ENCODE data around the gene PKIB.

Gene PKIB

DNA sequence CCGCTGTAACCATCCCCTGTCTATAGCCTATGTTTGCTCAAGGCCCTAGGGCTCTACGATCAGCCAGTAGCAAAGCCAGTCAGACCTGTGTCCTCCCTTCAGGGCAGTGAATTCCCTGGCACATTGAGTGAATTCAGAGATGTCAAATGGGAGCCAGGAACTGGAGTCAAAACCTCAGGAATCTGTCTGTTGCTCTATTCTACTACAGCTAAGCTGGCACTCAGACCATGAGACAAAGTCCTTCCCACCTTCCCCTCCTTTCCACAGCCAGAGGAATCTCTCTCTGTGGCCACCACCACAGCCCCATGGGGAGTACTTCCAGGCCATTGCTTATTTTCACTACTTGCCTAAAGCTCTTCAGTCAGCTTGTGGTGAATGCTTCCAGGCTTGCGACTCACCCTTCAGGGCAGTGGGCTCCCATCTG is 82.0 kb downstream of the PKIB start:
- TF ChIP-seq CEBPB (IDR thresholded peaks at IDR 0.05) (no peak), YY1 (IDR thresholded peaks at IDR 0.05; ENCODE audit: low read depth) (no peak), TAF1 (IDR thresholded peaks at IDR 0.05; ENCODE audit: low read depth) (no peak), TEAD4 (IDR thresholded peaks at IDR 0.05) (no peak)
- TF ChIP-seq, protein P1, sequence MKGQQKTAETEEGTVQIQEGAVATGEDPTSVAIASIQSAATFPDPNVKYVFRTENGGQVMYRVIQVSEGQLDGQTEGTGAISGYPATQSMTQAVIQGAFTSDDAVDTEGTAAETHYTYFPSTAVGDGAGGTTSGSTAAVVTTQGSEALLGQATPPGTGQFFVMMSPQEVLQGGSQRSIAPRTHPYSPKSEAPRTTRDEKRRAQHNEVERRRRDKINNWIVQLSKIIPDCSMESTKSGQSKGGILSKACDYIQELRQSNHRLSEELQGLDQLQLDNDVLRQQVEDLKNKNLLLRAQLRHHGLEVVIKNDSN (IDR thresholded peaks at IDR 0.05): no peak

DNA sequence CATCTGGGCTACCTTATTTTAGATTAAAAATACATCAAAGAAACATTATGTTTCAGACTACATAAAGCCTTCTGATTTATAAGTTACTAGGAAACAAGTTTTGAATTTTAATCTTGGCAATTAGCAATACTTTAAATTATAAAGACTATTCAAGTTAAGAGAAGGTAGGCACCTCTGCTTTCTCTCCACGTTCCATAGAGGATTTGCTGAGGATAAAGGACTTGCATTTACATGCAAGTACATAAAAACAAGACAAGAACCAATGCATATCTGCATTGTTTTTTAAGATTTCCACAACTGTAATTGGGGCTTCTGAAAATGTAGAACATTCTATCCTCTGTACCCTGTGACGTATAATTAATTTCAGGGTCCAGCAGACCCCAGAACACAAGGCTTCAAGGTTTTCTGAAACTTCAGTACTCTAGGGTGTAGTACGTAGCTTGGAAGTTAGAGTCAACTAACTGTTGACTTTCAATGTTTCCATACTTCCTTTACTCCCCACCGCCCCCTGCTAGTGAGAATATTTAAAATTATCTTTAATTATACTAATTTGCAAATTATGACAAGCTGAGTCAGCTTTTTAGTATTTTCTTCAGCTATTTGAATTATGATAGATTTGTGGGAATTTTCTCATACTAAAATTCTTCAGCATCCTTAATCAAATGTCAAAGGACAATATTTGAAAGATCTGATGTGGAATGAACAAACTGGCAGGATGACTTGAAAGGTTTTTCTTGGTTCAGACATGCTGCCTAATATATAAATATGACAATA is 82.8 kb downstream of the PKIB start:
- TF ChIP-seq, protein P2, sequence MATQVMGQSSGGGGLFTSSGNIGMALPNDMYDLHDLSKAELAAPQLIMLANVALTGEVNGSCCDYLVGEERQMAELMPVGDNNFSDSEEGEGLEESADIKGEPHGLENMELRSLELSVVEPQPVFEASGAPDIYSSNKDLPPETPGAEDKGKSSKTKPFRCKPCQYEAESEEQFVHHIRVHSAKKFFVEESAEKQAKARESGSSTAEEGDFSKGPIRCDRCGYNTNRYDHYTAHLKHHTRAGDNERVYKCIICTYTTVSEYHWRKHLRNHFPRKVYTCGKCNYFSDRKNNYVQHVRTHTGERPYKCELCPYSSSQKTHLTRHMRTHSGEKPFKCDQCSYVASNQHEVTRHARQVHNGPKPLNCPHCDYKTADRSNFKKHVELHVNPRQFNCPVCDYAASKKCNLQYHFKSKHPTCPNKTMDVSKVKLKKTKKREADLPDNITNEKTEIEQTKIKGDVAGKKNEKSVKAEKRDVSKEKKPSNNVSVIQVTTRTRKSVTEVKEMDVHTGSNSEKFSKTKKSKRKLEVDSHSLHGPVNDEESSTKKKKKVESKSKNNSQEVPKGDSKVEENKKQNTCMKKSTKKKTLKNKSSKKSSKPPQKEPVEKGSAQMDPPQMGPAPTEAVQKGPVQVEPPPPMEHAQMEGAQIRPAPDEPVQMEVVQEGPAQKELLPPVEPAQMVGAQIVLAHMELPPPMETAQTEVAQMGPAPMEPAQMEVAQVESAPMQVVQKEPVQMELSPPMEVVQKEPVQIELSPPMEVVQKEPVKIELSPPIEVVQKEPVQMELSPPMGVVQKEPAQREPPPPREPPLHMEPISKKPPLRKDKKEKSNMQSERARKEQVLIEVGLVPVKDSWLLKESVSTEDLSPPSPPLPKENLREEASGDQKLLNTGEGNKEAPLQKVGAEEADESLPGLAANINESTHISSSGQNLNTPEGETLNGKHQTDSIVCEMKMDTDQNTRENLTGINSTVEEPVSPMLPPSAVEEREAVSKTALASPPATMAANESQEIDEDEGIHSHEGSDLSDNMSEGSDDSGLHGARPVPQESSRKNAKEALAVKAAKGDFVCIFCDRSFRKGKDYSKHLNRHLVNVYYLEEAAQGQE (IDR thresholded peaks at IDR 0.05; ENCODE audit: low read depth): no peak
- TF ChIP-seq FOXM1 (IDR thresholded peaks at IDR 0.05; ENCODE audit: borderline replicate concordance, low read depth): no peak
- TF ChIP-seq, protein P1 (IDR thresholded peaks at IDR 0.05): no peak
- no peak for TF ChIP-seq TAF1 (IDR thresholded peaks at IDR 0.05; ENCODE audit: low read depth)
- TF ChIP-seq TCF12 (IDR thresholded peaks at IDR 0.05; ENCODE audit: low read depth): no peak
- no peak for TF ChIP-seq EGR1 (IDR thresholded peaks at IDR 0.05)
- no peak for TF ChIP-seq RAD21 (IDR thresholded peaks at IDR 0.05; ENCODE audit: low read depth)
- no peak for TF ChIP-seq NFIC (IDR thresholded peaks at IDR 0.05)
- TF ChIP-seq EP300 (IDR thresholded peaks at IDR 0.05; ENCODE audit: borderline replicate concordance): no peak

DNA sequence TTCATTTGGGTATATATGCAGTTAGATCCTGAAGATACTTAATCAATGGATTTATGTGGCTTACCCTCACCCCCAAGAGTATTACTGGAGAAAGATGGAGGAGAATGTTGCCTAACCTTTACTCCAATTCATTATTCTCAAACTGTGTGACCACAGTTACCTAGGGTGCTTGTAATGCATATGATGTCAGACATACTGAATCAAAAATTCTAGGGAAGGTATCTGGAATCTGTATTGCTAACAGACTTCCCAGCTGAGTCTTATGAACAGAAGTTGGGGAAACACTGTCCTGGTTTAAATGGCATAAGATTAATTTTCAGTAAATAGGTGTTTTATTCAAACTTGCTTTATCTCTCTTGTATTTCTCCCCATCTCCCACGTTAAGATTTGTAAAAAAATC is 83.9 kb downstream of the PKIB start:
- TF ChIP-seq, protein P2 (IDR thresholded peaks at IDR 0.05; ENCODE audit: low read depth): no peak
- TF ChIP-seq NFIC (IDR thresholded peaks at IDR 0.05) (no peak), TCF12 (IDR thresholded peaks at IDR 0.05; ENCODE audit: low read depth) (no peak), CREB1 (IDR thresholded peaks at IDR 0.05; ENCODE audit: low read depth) (no peak), EP300 (IDR thresholded peaks at IDR 0.05; ENCODE audit: borderline replicate concordance) (no peak), TEAD4 (IDR thresholded peaks at IDR 0.05) (no peak)
- TF ChIP-seq, protein P3, sequence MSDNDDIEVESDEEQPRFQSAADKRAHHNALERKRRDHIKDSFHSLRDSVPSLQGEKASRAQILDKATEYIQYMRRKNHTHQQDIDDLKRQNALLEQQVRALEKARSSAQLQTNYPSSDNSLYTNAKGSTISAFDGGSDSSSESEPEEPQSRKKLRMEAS (IDR thresholded peaks at IDR 0.05): no peak

DNA sequence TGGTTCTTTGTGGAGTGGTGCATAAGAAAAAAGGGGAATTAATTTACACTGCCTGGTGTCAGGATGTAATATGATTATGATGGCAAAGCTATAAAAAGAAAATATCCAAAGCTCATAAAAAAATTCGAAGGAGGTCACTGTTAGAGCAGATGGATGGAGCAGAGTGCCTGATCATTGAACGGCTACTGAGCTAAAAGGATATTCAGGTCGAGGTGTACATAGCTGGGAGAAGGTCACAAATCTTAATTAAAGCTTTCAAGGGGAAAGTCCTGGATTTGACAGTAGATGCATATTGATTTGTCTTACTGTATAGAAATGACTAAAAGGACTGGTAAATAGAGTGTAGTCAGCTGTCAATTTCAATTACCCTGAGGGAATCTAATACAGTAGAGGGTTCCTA is 84.4 kb downstream of the PKIB start:
- TF ChIP-seq YY1 (IDR thresholded peaks at IDR 0.05; ENCODE audit: low read depth): no peak
- no peak for TF ChIP-seq TAF1 (IDR thresholded peaks at IDR 0.05; ENCODE audit: low read depth)
- TF ChIP-seq NFIC (IDR thresholded peaks at IDR 0.05): no peak
- no peak for TF ChIP-seq TEAD4 (IDR thresholded peaks at IDR 0.05)
- TF ChIP-seq EP300 (IDR thresholded peaks at IDR 0.05; ENCODE audit: borderline replicate concordance): no peak
- TF ChIP-seq FOXM1 (IDR thresholded peaks at IDR 0.05; ENCODE audit: borderline replicate concordance, low read depth): no peak
- TF ChIP-seq ZBTB7A (IDR thresholded peaks at IDR 0.05; ENCODE audit: low read depth): no peak
- TF ChIP-seq RAD21 (IDR thresholded peaks at IDR 0.05; ENCODE audit: low read depth): no peak
- no peak for TF ChIP-seq CREB1 (IDR thresholded peaks at IDR 0.05; ENCODE audit: low read depth)

DNA sequence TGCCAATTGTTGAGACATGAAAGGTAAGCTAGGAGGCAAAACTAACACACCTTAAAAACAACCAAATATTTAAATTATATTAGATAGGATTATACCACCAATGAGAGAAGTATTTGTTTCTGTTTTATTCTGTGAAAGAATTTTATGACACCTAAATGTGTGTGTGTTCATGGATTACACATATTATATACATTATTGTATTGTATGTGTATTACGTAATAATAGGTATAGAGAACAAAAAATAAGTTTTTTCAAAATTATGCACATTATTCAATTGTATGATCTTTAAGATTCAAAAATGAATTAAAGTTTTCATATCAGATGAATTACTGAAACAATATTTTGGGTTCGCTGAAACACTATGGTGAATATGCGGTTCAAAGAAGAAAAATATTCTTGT is 85.0 kb downstream of the PKIB start:
- TF ChIP-seq RAD21 (IDR thresholded peaks at IDR 0.05; ENCODE audit: low read depth) (no peak), TEAD4 (IDR thresholded peaks at IDR 0.05) (no peak), CEBPB (IDR thresholded peaks at IDR 0.05) (no peak), EGR1 (IDR thresholded peaks at IDR 0.05) (no peak), YY1 (IDR thresholded peaks at IDR 0.05; ENCODE audit: low read depth) (no peak), CREB1 (IDR thresholded peaks at IDR 0.05; ENCODE audit: low read depth) (no peak), NFIC (IDR thresholded peaks at IDR 0.05) (no peak), EP300 (IDR thresholded peaks at IDR 0.05; ENCODE audit: borderline replicate concordance) (no peak), TCF12 (IDR thresholded peaks at IDR 0.05; ENCODE audit: low read depth) (no peak), TAF1 (IDR thresholded peaks at IDR 0.05; ENCODE audit: low read depth) (no peak), FOXM1 (IDR thresholded peaks at IDR 0.05; ENCODE audit: borderline replicate concordance, low read depth) (no peak), ZBTB7A (IDR thresholded peaks at IDR 0.05; ENCODE audit: low read depth) (no peak)
- TF ChIP-seq, protein P3 (IDR thresholded peaks at IDR 0.05): no peak
- TF ChIP-seq, protein P2 (IDR thresholded peaks at IDR 0.05; ENCODE audit: low read depth): no peak
- TF ChIP-seq, protein P1 (IDR thresholded peaks at IDR 0.05): no peak

Data from Ishikawa (cell line).